Activated naive CD4-positive, alpha-beta T cell treated with anti-CD3 and anti-CD28 coated beads, Interleukin-2, amount 50 U/mL, for 72 hours (primary cell): ENCODE measurements around the gene OPN5. TPM values are rescaled to one million over a fixed set of nuclear protein-coding genes. Genes with fewer than 3 reads are reported as not detected.

Source experiments
- ATAC-seq, 2 donors: fragments of 150-1000 bp; cut with Tn5 transposase; 2 replicates each; pipeline ENCODE4 v1.10.0; 2021; ENCODE audit warnings: mild to moderate bottlenecking in 2 of 2, moderate library complexity in 2 of 2
- DNase-seq, 2 donors: peaks; one replicate each; pipeline ENCODE4 v3.0.0; 2021 to 2022; ENCODE audit warnings: low spot score in 2 of 2
- H3K27ac Mint-ChIP-seq, 2 donors: one replicate each; pipeline ENCODE4 v1.8.0; 2022; ENCODE audit warnings: mild to moderate bottlenecking in 2 of 2, mixed read lengths in 2 of 2
- H3K36me3 Mint-ChIP-seq, 2 donors: one replicate each; pipeline ENCODE4 v1.8.0; 2022; ENCODE audit warnings: mixed read lengths in 2 of 2
- H3K9me3 Mint-ChIP-seq, 2 donors: one replicate each; pipeline ENCODE4 v1.8.0; 2022; ENCODE audit warnings: mixed read lengths in 2 of 2
- total RNA-seq, 2 donors: library from RNA; stranded (reverse); gene quantifications; one replicate each; pipeline ENCODE4 v1.2.3, GENCODE V29; 2022

Gene OPN5
- total RNA-seq, 2 donors from 2014 or later = not detected

GRCh38 chr6:47773005-47773404, 8.8 kb upstream of the OPN5 start:
- no peaks in the 10 kb centered on the region for H3K9me3 Mint-ChIP-seq
- DNase-seq (no peak), ATAC-seq (no peak)
- no peaks in the 10 kb centered on the region for H3K36me3 Mint-ChIP-seq
- H3K27ac Mint-ChIP-seq = no peak overlapping the region

GRCh38 chr6:47780510-47781356, 1.1 kb upstream of the OPN5 start:
- DNase-seq = peak in 1 of 2 donors; percentile 24
- Mint-ChIP-seq H3K9me3 (no peaks in the 10 kb centered on the region), H3K27ac (no peak overlapping the region), H3K36me3 (no peaks in the 10 kb centered on the region)
- ATAC-seq = peak; percentile 68 to 93

- Mint-ChIP-seq H3K9me3 (no peaks in the 10 kb centered on the region), H3K36me3 (no peaks in the 10 kb centered on the region), H3K27ac (no peak overlapping the region)
- ATAC-seq (no peak), DNase-seq (no peak)
Observed at GRCh38 chr6:47785182-47785581, 3.4 kb downstream of the OPN5 start.

- Mint-ChIP-seq H3K36me3 (no peaks in the 10 kb centered on the region), H3K9me3 (no peaks in the 10 kb centered on the region), H3K27ac (no peak overlapping the region)
- DNase-seq (peak in 1 of 2 donors; percentile 60), ATAC-seq (peak; percentile 65 to 77)
Observed at GRCh38 chr6:47787620-47788497, 6.0 kb downstream of the OPN5 start.

- ATAC-seq = no peak
- Mint-ChIP-seq H3K36me3 (no peaks in the 10 kb centered on the region), H3K9me3 (no peaks in the 10 kb centered on the region), H3K27ac (no peak overlapping the region)
- DNase-seq = no peak
Observed at GRCh38 chr6:47788498-47788884, 6.7 kb downstream of the OPN5 start.

GRCh38 chr6:47789553-47789952, 7.7 kb downstream of the OPN5 start:
- ATAC-seq (no peak), DNase-seq (no peak)
- Mint-ChIP-seq H3K9me3 (no peaks in the 10 kb centered on the region), H3K36me3 (no peaks in the 10 kb centered on the region), H3K27ac (no peak overlapping the region)

- H3K9me3 Mint-ChIP-seq = no peaks in the 10 kb centered on the region
- H3K27ac Mint-ChIP-seq = no peak overlapping the region
- DNase-seq (no peak), ATAC-seq (no peak)
- no peaks in the 10 kb centered on the region for H3K36me3 Mint-ChIP-seq
Observed at GRCh38 chr6:47792216-47792733, 10.4 kb downstream of the OPN5 start.

- DNase-seq = no peak
- H3K36me3 Mint-ChIP-seq = no peaks in the 10 kb centered on the region
- no peaks in the 10 kb centered on the region for H3K9me3 Mint-ChIP-seq
- no peak overlapping the region for H3K27ac Mint-ChIP-seq
- no peak for ATAC-seq
Observed at GRCh38 chr6:47794577-47795135, 12.8 kb downstream of the OPN5 start.

GRCh38 chr6:47801984-47802383, 20.2 kb downstream of the OPN5 start:
- H3K27ac Mint-ChIP-seq = no peak overlapping the region
- no peaks in the 10 kb centered on the region for H3K9me3 Mint-ChIP-seq
- H3K36me3 Mint-ChIP-seq = no peaks in the 10 kb centered on the region
- ATAC-seq (no peak), DNase-seq (no peak)

- DNase-seq (no peak), ATAC-seq (no peak)
- Mint-ChIP-seq H3K9me3 (no peaks in the 10 kb centered on the region), H3K27ac (no peak overlapping the region), H3K36me3 (no peaks in the 10 kb centered on the region)
Observed at GRCh38 chr6:47804821-47805220, 23.0 kb downstream of the OPN5 start.

GRCh38 chr6:47809873-47810272, 28.0 kb downstream of the OPN5 start:
- H3K27ac Mint-ChIP-seq = no peak overlapping the region

GRCh38 chr6:47810885-47811284, 29.1 kb downstream of the OPN5 start:
- Mint-ChIP-seq H3K36me3 (no peaks in the 10 kb centered on the region), H3K9me3 (no peaks in the 10 kb centered on the region), H3K27ac (no peak overlapping the region)
- ATAC-seq (no peak), DNase-seq (no peak)

More at GRCh38 chr6:47809873-47810272, 28.0 kb downstream of the OPN5 start:
- DNase-seq (no peak), ATAC-seq (no peak)
- no peaks in the 10 kb centered on the region for H3K36me3 Mint-ChIP-seq
- no peaks in the 10 kb centered on the region for H3K9me3 Mint-ChIP-seq

- ATAC-seq (no peak), DNase-seq (no peak)
- Mint-ChIP-seq H3K27ac (no peak overlapping the region), H3K36me3 (no peaks in the 10 kb centered on the region), H3K9me3 (no peaks in the 10 kb centered on the region)
Observed at GRCh38 chr6:47811443-47811842, 29.6 kb downstream of the OPN5 start.

GRCh38 chr6:47817749-47818148, 35.9 kb downstream of the OPN5 start:
- DNase-seq (no peak), ATAC-seq (no peak)
- H3K27ac Mint-ChIP-seq = no peak overlapping the region
- no peaks in the 10 kb centered on the region for H3K36me3 Mint-ChIP-seq
- no peaks in the 10 kb centered on the region for H3K9me3 Mint-ChIP-seq

- DNase-seq (no peak), ATAC-seq (no peak)
- Mint-ChIP-seq H3K9me3 (no peaks in the 10 kb centered on the region), H3K27ac (no peak overlapping the region), H3K36me3 (no peaks in the 10 kb centered on the region)
Observed at GRCh38 chr6:47819461-47819860, 37.6 kb downstream of the OPN5 start.

GRCh38 chr6:47822856-47823554, 41.2 kb downstream of the OPN5 start:
- Mint-ChIP-seq H3K36me3 (no peaks in the 10 kb centered on the region), H3K27ac (no peak overlapping the region), H3K9me3 (no peaks in the 10 kb centered on the region)
- ATAC-seq (no peak), DNase-seq (no peak)
